Muscle of leg (tissue), 16 donors: ENCODE measurements around the gene NID1. TPM values are rescaled to one million over a fixed set of nuclear protein-coding genes. Genes with fewer than 3 reads are reported as not detected.

Experiments used
- DNase-seq: peaks from one replicate; pipeline ENCODE4 v3.0.0; 2013
- H3K27ac ChIP-seq: one replicate; pipeline ENCODE4 v1.5.1; 2013; ENCODE audit warnings: mild to moderate bottlenecking, low read length, control low read depth
- H3K27me3 ChIP-seq: one replicate; pipeline ENCODE4 v1.6.1; 2013; ENCODE audit warnings: low read length; ENCODE audit not compliant: control insufficient read depth, insufficient read depth
- H3K36me3 ChIP-seq: one replicate; pipeline ENCODE4 v1.6.1; 2013; ENCODE audit warnings: low read length; ENCODE audit not compliant: control insufficient read depth, insufficient read depth
- H3K4me1 ChIP-seq: one replicate; pipeline ENCODE4 v1.6.1; 2013; ENCODE audit warnings: low read length; ENCODE audit not compliant: control insufficient read depth, insufficient read depth
- H3K4me3 ChIP-seq: one replicate; pipeline ENCODE4 v1.5.1; 2013; ENCODE audit warnings: low read length, control low read depth
- H3K9me3 ChIP-seq: replicated peaks from 2 replicates; pipeline ENCODE4 v1.6.1; 2013; ENCODE audit warnings: low read depth, low read length; ENCODE audit not compliant: control insufficient read depth
- WGBS: methylation state at CpG from one replicate; pipeline ENCODE4 v1.1.5; 2013; ENCODE audit warnings: missing lambda C conversion rate; ENCODE audit not compliant: insufficient coverage; 5-methylcytosine and 5-hydroxymethylcytosine counted together
- long read RNA-seq, 11 donors: transcript quantifications; one replicate each; lab custom pipeline, GENCODE V29; 2026
- polyA plus RNA-seq, 8 donors: library from polyadenylated mRNA; unstranded; fragments of 120-200 nt; gene quantifications; one replicate each; pipeline versions ENCODE4 v1.2.1 to v1.2.3, GENCODE V29; 2013; ENCODE audit warnings: inconsistent platforms in 1 of 8, low replicate concordance in 1 of 8; ENCODE audit not compliant: insufficient read length in 8 of 8, insufficient read depth in 1 of 8
- total RNA-seq: library from RNA; stranded (reverse); fragments of 120-200 nt; gene quantifications from one replicate; pipeline ENCODE4 v1.2.4, GENCODE V29; 2013

Gene NID1
- total RNA-seq = 92.3 TPM
- 100 to 1,000 TPM; 167 to 323 (median 250) TPM for polyA plus RNA-seq
- long read RNA-seq, donor 1, full-length matches to known transcripts = 8 of 23 reads
- long read RNA-seq, donor 1, partial matches to known transcripts = 15 of 23 reads
- long read RNA-seq, donor 1, other reads (novel, unspliced or antisense) = 0 of 23 reads
- long read RNA-seq, donor 2, full-length matches to known transcripts = 2 of 10 reads
- long read RNA-seq, donor 2, partial matches to known transcripts = 8 of 10 reads
- long read RNA-seq, donor 2, other reads (novel, unspliced or antisense) = 0 of 10 reads
- long read RNA-seq, donor 3, full-length matches to known transcripts = 13 of 95 reads
- long read RNA-seq, donor 3, partial matches to known transcripts = 82 of 95 reads
- long read RNA-seq, donor 3, other reads (novel, unspliced or antisense) = 0 of 95 reads
- long read RNA-seq, donor 4, full-length matches to known transcripts = 9 of 76 reads
- long read RNA-seq, donor 4, partial matches to known transcripts = 67 of 76 reads
- long read RNA-seq, donor 4, other reads (novel, unspliced or antisense) = 0 of 76 reads
- long read RNA-seq, donor 5, full-length matches to known transcripts = 17 of 195 reads
- long read RNA-seq, donor 5, partial matches to known transcripts = 178 of 195 reads
- long read RNA-seq, donor 5, other reads (novel, unspliced or antisense) = 0 of 195 reads
- long read RNA-seq, donor 6, full-length matches to known transcripts = 9 of 76 reads
- long read RNA-seq, donor 6, partial matches to known transcripts = 67 of 76 reads
- long read RNA-seq, donor 6, other reads (novel, unspliced or antisense) = 0 of 76 reads
- long read RNA-seq, donor 7, full-length matches to known transcripts = 9 of 85 reads
- long read RNA-seq, donor 7, partial matches to known transcripts = 76 of 85 reads
- long read RNA-seq, donor 7, other reads (novel, unspliced or antisense) = 0 of 85 reads
- long read RNA-seq, donor 8, full-length matches to known transcripts = 6 of 54 reads
- long read RNA-seq, donor 8, partial matches to known transcripts = 48 of 54 reads
- long read RNA-seq, donor 8, other reads (novel, unspliced or antisense) = 0 of 54 reads
- long read RNA-seq, donor 9, full-length matches to known transcripts = 7 of 82 reads
- long read RNA-seq, donor 9, partial matches to known transcripts = 75 of 82 reads
- long read RNA-seq, donor 9, other reads (novel, unspliced or antisense) = 0 of 82 reads
- long read RNA-seq, donor 10, full-length matches to known transcripts = 17 of 93 reads
- long read RNA-seq, donor 10, partial matches to known transcripts = 76 of 93 reads
- long read RNA-seq, donor 10, other reads (novel, unspliced or antisense) = 0 of 93 reads
- long read RNA-seq, donor 11, full-length matches to known transcripts = 7 of 91 reads
- long read RNA-seq, donor 11, partial matches to known transcripts = 84 of 91 reads
- long read RNA-seq, donor 11, other reads (novel, unspliced or antisense) = 0 of 91 reads

GRCh38 chr1:236064674-236065508 is at the start of gene NID1:
Gene NID1 (minus strand): TSS chr1:236065090. CDS start chr1:236065079, 11 bp downstream.
- peaks cover 28% of the 10 kb centered on the region for H3K4me1 ChIP-seq
- H3K9me3 ChIP-seq = no peaks in the 10 kb centered on the region
- H3K27ac ChIP-seq = peak within 1 kb of the TSS; percentile 93
- peak within 1 kb of the TSS; percentile 90 for H3K4me3 ChIP-seq
- WGBS = under 1% methylated on average over 93 of the region's 100 CpGs
- peaks cover 12% of the 10 kb centered on the region for H3K36me3 ChIP-seq
- peaks cover 3% of the 10 kb centered on the region for H3K27me3 ChIP-seq
- peak; percentile 98 for DNase-seq

GRCh38 chr1:236114076-236114747 is 49.3 kb upstream of the NID1 start:
- Histone ChIP-seq H3K4me3 (no peak overlapping the region), H3K27me3 (no peaks in the 10 kb centered on the region), H3K4me1 (no peaks in the 10 kb centered on the region), H3K9me3 (no peaks in the 10 kb centered on the region), H3K27ac (no peak overlapping the region), H3K36me3 (no peaks in the 10 kb centered on the region)
- 81% methylated on average over 2 of the region's 5 CpGs for WGBS
- DNase-seq = no peak

GRCh38 chr1:236113324-236114032 is 48.6 kb upstream of the NID1 start:
- Histone ChIP-seq H3K4me1 (no peaks in the 10 kb centered on the region), H3K9me3 (no peaks in the 10 kb centered on the region), H3K4me3 (no peak overlapping the region), H3K27ac (no peak overlapping the region), H3K36me3 (no peaks in the 10 kb centered on the region), H3K27me3 (no peaks in the 10 kb centered on the region)
- WGBS = 58% methylated on average over 12 of the region's 15 CpGs
- no peak for DNase-seq

GRCh38 chr1:236112332-236112627 is 47.4 kb upstream of the NID1 start:
- no peak for DNase-seq
- Histone ChIP-seq H3K9me3 (no peaks in the 10 kb centered on the region), H3K4me1 (no peaks in the 10 kb centered on the region), H3K27me3 (no peaks in the 10 kb centered on the region), H3K36me3 (no peaks in the 10 kb centered on the region), H3K27ac (no peak overlapping the region), H3K4me3 (no peak overlapping the region)
- 80% methylated on average over 1 of the region's 6 CpGs for WGBS

GRCh38 chr1:236111527-236112331 is 46.8 kb upstream of the NID1 start:
- H3K4me3 ChIP-seq = no peak overlapping the region
- no peaks in the 10 kb centered on the region for H3K9me3 ChIP-seq
- no peaks in the 10 kb centered on the region for H3K4me1 ChIP-seq
- WGBS = 82% methylated on average over 14 of the region's 17 CpGs
- no peak for DNase-seq
- H3K36me3 ChIP-seq = no peaks in the 10 kb centered on the region
- H3K27ac ChIP-seq = no peak overlapping the region
- H3K27me3 ChIP-seq = no peaks in the 10 kb centered on the region

GRCh38 chr1:236110137-236110536 is 45.2 kb upstream of the NID1 start:
- no peak for DNase-seq
- no peak overlapping the region for H3K27ac ChIP-seq
- no peak overlapping the region for H3K4me3 ChIP-seq
- no peaks in the 10 kb centered on the region for H3K27me3 ChIP-seq
- WGBS = 84% methylated on average over 13 of the region's 13 CpGs
- H3K36me3 ChIP-seq = no peaks in the 10 kb centered on the region
- no peaks in the 10 kb centered on the region for H3K4me1 ChIP-seq
- H3K9me3 ChIP-seq = no peaks in the 10 kb centered on the region

GRCh38 chr1:236108027-236108648 is 43.2 kb upstream of the NID1 start:
- Histone ChIP-seq H3K27me3 (no peaks in the 10 kb centered on the region), H3K4me3 (no peak overlapping the region), H3K4me1 (no peaks in the 10 kb centered on the region), H3K9me3 (no peaks in the 10 kb centered on the region), H3K27ac (no peak overlapping the region), H3K36me3 (no peaks in the 10 kb centered on the region)
- 80% methylated on average over 3 of the region's 7 CpGs for WGBS
- DNase-seq = no peak
